Lung (tissue), 12 donors: Measurements from ENCODE around the gene PTGER4. TPM values are rescaled to one million over a fixed set of nuclear protein-coding genes. Genes with fewer than 3 reads are reported as not detected.

Experiments used
- ATAC-seq: fragments of 200-7000 bp; cut with Tn5 transposase; one replicate; pipeline ENCODE4 v1.9.1; 2020; ENCODE audit warnings: moderate number of reproducible peaks; ENCODE audit not compliant: insufficient read depth, low FRiP score
- DNase-seq, 3 donors: peaks; one replicate each; pipeline ENCODE4 v3.0.0-alpha.2; 2013 to 2017
- H3K27ac ChIP-seq, 2 donors: one replicate each; pipeline ENCODE4 v1.5.1; 2013; ENCODE audit warnings: mild to moderate bottlenecking in 2 of 2, moderate library complexity in 2 of 2, control low read depth in 1 of 2, inconsistent platforms in 1 of 2, low read depth in 1 of 2, low read length in 1 of 2
- H3K27me3 ChIP-seq, 3 donors: one replicate each; pipeline ENCODE4 v1.5.1; 2013; ENCODE audit warnings: low read length in 2 of 3; ENCODE audit not compliant: control insufficient read depth in 3 of 3, insufficient read depth in 3 of 3
- H3K36me3 ChIP-seq, 4 donors: one replicate each; pipeline ENCODE4 v1.5.1; 2013; ENCODE audit warnings: low read length in 4 of 4, mild to moderate bottlenecking in 1 of 4, moderate library complexity in 1 of 4; ENCODE audit not compliant: control insufficient read depth in 4 of 4, insufficient read depth in 4 of 4
- H3K4me1 ChIP-seq, 5 donors: one replicate each; pipeline ENCODE4 v1.5.1; 2013; ENCODE audit warnings: low read length in 5 of 5, mild to moderate bottlenecking in 2 of 5, moderate library complexity in 1 of 5; ENCODE audit not compliant: control insufficient read depth in 5 of 5, insufficient read depth in 5 of 5
- H3K4me3 ChIP-seq: one replicate; pipeline ENCODE4 v1.5.1; 2013; ENCODE audit warnings: mild to moderate bottlenecking, control low read depth, moderate library complexity
- H3K9ac ChIP-seq, 2 donors: one replicate each; pipeline ENCODE4 v1.5.1; 2013; ENCODE audit warnings: low read length in 2 of 2, control low read depth in 1 of 2; ENCODE audit not compliant: insufficient read depth in 1 of 2
- H3K9me3 ChIP-seq, 4 donors: one replicate each; pipeline ENCODE4 v1.5.1; 2013; ENCODE audit warnings: low read length in 3 of 4, mild to moderate bottlenecking in 1 of 4, moderate library complexity in 1 of 4; ENCODE audit not compliant: control insufficient read depth in 4 of 4, insufficient read depth in 3 of 4
- WGBS, 2 donors: extraction: QIAGEN DNeasy Blood & Tissue Kit; methylation state at CpG; one replicate each; pipeline ENCODE4 v1.1.7; 2013; 5-methylcytosine and 5-hydroxymethylcytosine counted together
- polyA plus RNA-seq, 2 donors: library from polyadenylated mRNA; stranded (reverse); fragments of 200-250 nt; gene quantifications; one replicate each; pipeline ENCODE4 v1.2.1, GENCODE V29; 2013
- total RNA-seq, 2 donors: library from RNA; depleted of rRNA in 1 of 2; stranded (reverse); fragments of >200 nt in 1 of 2; gene quantifications; one replicate each; pipeline ENCODE4 v1.2.1, GENCODE V29; 2014 to 2021
- TF ChIP-seq, protein P1 (sequence below): IDR thresholded peaks from 2 replicates; pipeline ENCODE4 v1.5.1; 2012; ENCODE audit warnings: mild to moderate bottlenecking; ENCODE audit errors: control extremely low read depth, extremely low read depth
- donor health status: control.
- donor health status: control.
- donor health status: Bipolar disorder and iron deficiency.
- donor health status: healthy.
- donor health status: DM: yes; HTN: yes; CAD: no.

The PTGER4 gene
- total and polyA plus RNA-seq, 4 donors = 3.9 to 33.6 (median 29.1) TPM

- Histone ChIP-seq H3K27ac (no peak overlapping the region), H3K27me3 (no peaks in the 10 kb centered on the region), H3K36me3 (peaks cover 0 to 6% (median 1%) of the 10 kb centered on the region in 4 donors), H3K9me3 (no peaks in the 10 kb centered on the region), H3K4me1 (peaks cover 0 to 33% (median 2%) of the 10 kb centered on the region in 5 donors), H3K4me3 (no peak overlapping the region), H3K9ac (no peak overlapping the region)
- WGBS, 2 donors = 61 to 63% methylated on average over 3 of the region's 3 CpGs
- TF ChIP-seq, protein P1, sequence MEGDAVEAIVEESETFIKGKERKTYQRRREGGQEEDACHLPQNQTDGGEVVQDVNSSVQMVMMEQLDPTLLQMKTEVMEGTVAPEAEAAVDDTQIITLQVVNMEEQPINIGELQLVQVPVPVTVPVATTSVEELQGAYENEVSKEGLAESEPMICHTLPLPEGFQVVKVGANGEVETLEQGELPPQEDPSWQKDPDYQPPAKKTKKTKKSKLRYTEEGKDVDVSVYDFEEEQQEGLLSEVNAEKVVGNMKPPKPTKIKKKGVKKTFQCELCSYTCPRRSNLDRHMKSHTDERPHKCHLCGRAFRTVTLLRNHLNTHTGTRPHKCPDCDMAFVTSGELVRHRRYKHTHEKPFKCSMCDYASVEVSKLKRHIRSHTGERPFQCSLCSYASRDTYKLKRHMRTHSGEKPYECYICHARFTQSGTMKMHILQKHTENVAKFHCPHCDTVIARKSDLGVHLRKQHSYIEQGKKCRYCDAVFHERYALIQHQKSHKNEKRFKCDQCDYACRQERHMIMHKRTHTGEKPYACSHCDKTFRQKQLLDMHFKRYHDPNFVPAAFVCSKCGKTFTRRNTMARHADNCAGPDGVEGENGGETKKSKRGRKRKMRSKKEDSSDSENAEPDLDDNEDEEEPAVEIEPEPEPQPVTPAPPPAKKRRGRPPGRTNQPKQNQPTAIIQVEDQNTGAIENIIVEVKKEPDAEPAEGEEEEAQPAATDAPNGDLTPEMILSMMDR = no peak
- no peak for ATAC-seq
- no peak for DNase-seq
These were observed 10.6 kb downstream of the PTGER4 start for GRCh38 chr5:40690267-40690666.

- Histone ChIP-seq H3K4me1 (peaks cover 0 to 18% (median 2%) of the 10 kb centered on the region in 5 donors), H3K4me3 (no peak overlapping the region), H3K9ac (no peak overlapping the region), H3K9me3 (no peaks in the 10 kb centered on the region), H3K27me3 (no peaks in the 10 kb centered on the region), H3K27ac (no peak overlapping the region), H3K36me3 (peaks cover 0 to 6% (median 1%) of the 10 kb centered on the region in 4 donors)
- TF ChIP-seq, protein P1 = no peak
- DNase-seq (no peak), ATAC-seq (no peak)
- WGBS, 2 donors = 98% methylated on average over 9 of the region's 9 CpGs
These were observed 12.2 kb downstream of the PTGER4 start for GRCh38 chr5:40691894-40692293.

DNA sequence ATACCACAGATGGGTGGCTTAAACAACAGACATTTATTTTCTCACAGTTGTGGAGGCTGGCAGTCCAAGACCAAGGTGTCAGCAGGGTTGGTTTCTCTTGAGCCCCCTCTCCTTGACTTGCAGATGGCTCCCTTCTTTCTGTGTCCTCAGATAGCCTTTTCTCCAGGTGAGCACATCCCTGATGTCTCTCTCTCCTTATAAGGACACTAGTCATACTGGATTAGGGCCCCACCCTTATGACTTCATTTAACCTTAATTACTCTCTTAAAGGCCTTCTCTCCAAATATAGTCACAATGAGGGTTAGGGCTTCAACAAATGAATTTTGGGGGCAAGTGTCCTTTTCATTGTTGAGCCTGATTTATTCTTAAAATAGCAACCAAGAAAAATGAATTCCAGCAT, 14.7 kb downstream of the PTGER4 start:
- DNase-seq (no peak), ATAC-seq (no peak)
- Histone ChIP-seq H3K27ac (no peak overlapping the region), H3K4me3 (no peak overlapping the region), H3K27me3 (no peaks in the 10 kb centered on the region), H3K9me3 (no peaks in the 10 kb centered on the region), H3K4me1 (peaks cover 0 to 3% (median 0%) of the 10 kb centered on the region in 5 donors), H3K9ac (no peak overlapping the region), H3K36me3 (peaks cover 0 to 6% (median 1%) of the 10 kb centered on the region in 4 donors)
- TF ChIP-seq, protein P1 = no peak
